Mesodermal cell (in vitro differentiated cells): Measurements from ENCODE around the gene PUS7. TPM values are rescaled to one million over a fixed set of nuclear protein-coding genes. Genes with fewer than 3 reads are reported as not detected.
A peak's percentile ranks its signal among the peaks of the same experiment; 100 is the strongest.

Experiments used
- H3K27ac ChIP-seq: 2 replicates; pipeline ENCODE4 v1.7.0; 2013; ENCODE audit warnings: mild to moderate bottlenecking, low read depth, low read length, moderate library complexity; ENCODE audit not compliant: severe bottlenecking
- H3K36me3 ChIP-seq: 2 replicates; pipeline ENCODE4 v1.7.1; 2013; ENCODE audit warnings: mild to moderate bottlenecking, low read length, moderate library complexity; ENCODE audit not compliant: control insufficient read depth, insufficient read depth
- H3K4me1 ChIP-seq: one replicate; pipeline ENCODE4 v1.7.1; 2013; ENCODE audit warnings: mild to moderate bottlenecking, low read length; ENCODE audit not compliant: insufficient read depth, control insufficient read depth, poor library complexity, severe bottlenecking
- H3K4me3 ChIP-seq: 2 replicates; pipeline ENCODE4 v1.7.0; 2013; ENCODE audit warnings: low read length, control low read depth, mild to moderate bottlenecking; ENCODE audit not compliant: insufficient read depth, poor library complexity, severe bottlenecking; ENCODE audit errors: extremely low read depth
- H3K9me3 ChIP-seq: 2 replicates; pipeline ENCODE4 v1.7.1; 2013; ENCODE audit warnings: mild to moderate bottlenecking, low read length, moderate library complexity; ENCODE audit not compliant: control insufficient read depth
- WGBS, 2 experiments: methylation state at CpG; one replicate each; pipeline ENCODE4 v1.1.5; 2013; ENCODE audit warnings: missing lambda C conversion rate in 2 of 2; ENCODE audit not compliant: insufficient coverage in 2 of 2; 5-methylcytosine and 5-hydroxymethylcytosine counted together
- polyA plus RNA-seq, 2 experiments: library from polyadenylated mRNA; stranded (reverse); fragments of 50-300 nt; gene quantifications; one replicate each; pipeline ENCODE4 v1.2.3, GENCODE V29; 2013

The PUS7 gene, protein sequence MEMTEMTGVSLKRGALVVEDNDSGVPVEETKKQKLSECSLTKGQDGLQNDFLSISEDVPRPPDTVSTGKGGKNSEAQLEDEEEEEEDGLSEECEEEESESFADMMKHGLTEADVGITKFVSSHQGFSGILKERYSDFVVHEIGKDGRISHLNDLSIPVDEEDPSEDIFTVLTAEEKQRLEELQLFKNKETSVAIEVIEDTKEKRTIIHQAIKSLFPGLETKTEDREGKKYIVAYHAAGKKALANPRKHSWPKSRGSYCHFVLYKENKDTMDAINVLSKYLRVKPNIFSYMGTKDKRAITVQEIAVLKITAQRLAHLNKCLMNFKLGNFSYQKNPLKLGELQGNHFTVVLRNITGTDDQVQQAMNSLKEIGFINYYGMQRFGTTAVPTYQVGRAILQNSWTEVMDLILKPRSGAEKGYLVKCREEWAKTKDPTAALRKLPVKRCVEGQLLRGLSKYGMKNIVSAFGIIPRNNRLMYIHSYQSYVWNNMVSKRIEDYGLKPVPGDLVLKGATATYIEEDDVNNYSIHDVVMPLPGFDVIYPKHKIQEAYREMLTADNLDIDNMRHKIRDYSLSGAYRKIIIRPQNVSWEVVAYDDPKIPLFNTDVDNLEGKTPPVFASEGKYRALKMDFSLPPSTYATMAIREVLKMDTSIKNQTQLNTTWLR
- 15.3 TPM for polyA plus RNA-seq (2013, experiment 1 of 2)
- polyA plus RNA-seq (2013, experiment 2 of 2): 15.9 TPM

DNA sequence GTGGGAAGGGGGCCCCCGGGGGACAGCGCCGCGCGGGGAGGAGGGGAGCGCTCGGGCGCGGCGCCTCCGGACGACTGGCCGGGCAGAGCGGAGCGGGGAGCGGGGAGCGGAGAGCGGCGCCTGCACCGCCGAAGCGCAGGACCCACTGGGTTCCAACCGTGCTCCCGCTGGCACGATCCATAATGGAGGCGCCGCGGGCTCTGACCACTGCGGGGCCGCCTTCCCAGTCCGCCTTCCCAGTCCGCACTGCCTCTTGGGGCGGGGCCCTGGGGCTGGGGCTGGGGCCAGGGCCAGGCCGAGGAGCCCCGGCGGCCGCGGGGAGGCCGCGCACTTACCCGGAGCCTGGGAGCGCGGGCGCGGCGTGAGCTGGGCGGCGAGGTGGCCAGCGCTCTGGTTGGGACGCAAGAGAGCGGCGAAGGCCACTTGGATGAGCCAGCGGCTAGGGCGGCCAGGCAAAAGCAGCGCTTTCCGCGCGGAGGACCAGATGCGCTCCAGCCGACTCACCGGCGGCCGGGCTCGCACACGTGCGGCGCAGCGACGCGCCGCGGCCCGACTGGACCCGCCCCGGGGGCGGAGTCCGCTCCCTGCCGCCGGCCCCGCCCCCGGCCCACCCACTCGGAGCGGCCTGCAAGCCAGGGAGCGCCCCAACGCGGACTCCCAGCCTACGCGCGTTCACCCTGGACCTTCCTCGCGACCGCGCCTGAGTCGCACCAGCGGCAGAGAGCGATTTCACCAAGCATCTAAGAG, at the start of gene PUS7:
Gene PUS7, minus strand, starts transcription at position 555 of the 747 bp plus-strand sequence. CDS start 13,759 bp downstream, outside the sequence.
- peak within 1 kb of the TSS; percentile 89 for H3K27ac ChIP-seq
- peak within 1 kb of the TSS; percentile 82 for H3K4me3 ChIP-seq
- WGBS, 2 experiments: 0% methylated on average over 72 to 76 of the region's 96 CpGs

DNA sequence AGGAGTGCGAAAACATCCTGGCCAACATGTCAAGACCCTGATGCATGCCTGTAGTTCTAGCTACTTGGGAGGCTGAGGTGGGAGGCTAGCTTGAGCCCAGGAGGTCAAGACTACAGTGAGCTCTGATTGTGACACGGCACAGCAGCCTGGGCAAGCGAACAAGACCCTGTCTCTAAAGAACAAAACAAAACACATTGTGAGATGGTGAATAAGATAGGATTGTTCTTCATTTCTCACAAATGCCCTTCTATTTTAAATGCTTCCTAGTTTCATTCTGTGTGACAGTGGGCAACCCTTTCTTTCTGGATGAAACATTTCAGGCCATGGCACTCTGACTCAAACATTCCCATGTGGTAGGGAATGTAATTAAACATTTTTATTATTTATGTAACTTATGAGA, 45.8 kb upstream of the PUS7 start:
- Histone ChIP-seq H3K4me3 (no peak overlapping the region), H3K36me3 (peaks cover 62% of the 10 kb centered on the region), H3K27ac (no peak overlapping the region), H3K4me1 (no peaks in the 10 kb centered on the region), H3K9me3 (no peaks in the 10 kb centered on the region)
- WGBS, 2 experiments: 89 to 92% methylated on average over 1 of the region's 3 CpGs

More for the DNA sequence above, at the start of gene PUS7:
- Histone ChIP-seq H3K36me3 (peaks cover 22% of the 10 kb centered on the region), H3K9me3 (no peaks in the 10 kb centered on the region), H3K4me1 (peaks cover 6% of the 10 kb centered on the region)

DNA sequence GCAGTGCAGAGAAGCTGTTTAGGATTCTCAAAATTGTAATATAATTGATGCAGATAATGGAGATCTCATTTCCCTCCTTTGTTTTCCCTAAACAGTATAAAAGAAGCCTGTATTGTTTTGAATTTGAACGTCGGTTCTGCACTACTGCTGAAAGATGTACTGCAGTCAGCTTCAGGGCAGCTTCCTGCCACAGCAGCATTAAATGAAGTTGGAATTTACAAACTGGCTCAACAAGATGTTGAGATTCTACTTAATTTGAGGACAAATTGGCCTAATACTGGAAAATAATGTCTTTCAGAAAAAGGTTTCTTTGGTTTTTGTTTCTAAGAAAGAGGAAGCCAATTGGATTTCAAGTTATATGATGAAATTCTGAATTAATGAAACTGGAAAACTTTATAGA, 45.0 kb upstream of the PUS7 start:
- Histone ChIP-seq H3K4me3 (no peak overlapping the region), H3K4me1 (no peaks in the 10 kb centered on the region), H3K36me3 (peaks cover 66% of the 10 kb centered on the region), H3K9me3 (no peaks in the 10 kb centered on the region), H3K27ac (no peak overlapping the region)
- 100% methylated on average over 2 of the region's 2 CpGs; no CpG with 5 or more reads in 1 of the 2 experiments for WGBS, 2 experiments

DNA sequence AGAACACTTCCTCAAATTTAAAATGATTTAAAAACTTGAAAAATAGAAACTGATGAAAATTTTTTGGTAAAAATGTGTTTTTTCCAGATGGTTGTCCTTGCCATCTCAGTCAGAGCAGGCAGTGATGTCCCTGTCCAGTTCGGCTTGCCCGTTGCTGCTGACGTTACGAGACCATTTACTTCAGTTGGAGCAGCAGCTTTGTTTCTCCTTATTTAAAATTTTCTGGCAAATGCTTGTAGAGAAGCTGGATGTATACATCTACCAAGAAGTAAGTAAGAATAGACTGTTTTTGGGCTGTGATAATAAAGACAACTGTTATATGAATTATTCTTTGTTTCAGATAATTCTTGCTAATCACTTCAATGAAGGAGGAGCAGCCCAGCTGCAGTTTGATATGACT, 43.1 kb upstream of the PUS7 start:
- H3K4me1 ChIP-seq: no peaks in the 10 kb centered on the region
- H3K27ac ChIP-seq: no peak overlapping the region
- H3K9me3 ChIP-seq: no peaks in the 10 kb centered on the region
- 94 to 100% methylated on average over 4 of the region's 4 CpGs for WGBS, 2 experiments
- peaks cover 69% of the 10 kb centered on the region for H3K36me3 ChIP-seq
- no peak overlapping the region for H3K4me3 ChIP-seq

DNA sequence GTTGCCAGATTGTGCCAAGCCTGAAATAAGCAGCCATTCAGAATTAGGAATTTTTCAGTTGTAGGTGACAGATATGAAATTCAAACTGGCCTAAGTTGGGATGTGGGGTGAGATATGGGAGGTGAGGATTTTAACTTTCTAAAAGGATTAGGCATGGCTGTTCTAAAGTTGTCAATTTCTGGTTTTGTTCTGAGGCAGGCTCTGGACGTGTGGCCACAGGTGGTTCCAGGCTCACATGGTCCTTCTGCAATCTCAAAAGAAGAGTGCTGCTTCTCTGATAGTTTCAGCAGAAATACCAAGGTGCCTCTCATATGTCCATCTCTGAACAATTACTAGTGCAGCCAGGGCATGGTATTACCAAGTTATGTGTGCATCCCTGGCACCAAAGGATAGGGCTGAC, 37.9 kb upstream of the PUS7 start:
- WGBS, 2 experiments: 75 to 93% methylated on average over 1 of the region's 1 CpG

DNA sequence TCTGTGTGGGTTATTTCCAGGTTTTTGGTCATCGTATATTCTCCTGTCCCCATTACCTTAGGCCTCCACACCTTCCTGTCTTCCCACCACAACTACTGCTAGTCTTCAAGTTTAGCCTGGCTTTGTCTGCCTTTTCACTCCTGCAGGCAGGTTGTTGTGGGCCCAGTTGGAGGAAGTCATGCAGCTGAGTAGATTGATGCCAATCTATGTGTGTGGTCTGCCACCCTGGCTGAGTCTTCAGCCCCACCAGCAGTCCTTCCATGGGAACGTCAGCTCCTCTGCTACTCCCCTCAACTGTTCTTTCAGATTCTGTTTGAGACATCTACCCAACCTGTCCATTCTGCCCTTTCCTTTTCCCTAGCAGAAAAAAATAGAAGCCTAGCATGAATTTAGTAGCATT, 16.3 kb upstream of the PUS7 start:
- Histone ChIP-seq H3K4me3 (no peak overlapping the region), H3K36me3 (peaks cover 89% of the 10 kb centered on the region), H3K4me1 (peaks cover 3% of the 10 kb centered on the region), H3K27ac (no peak overlapping the region), H3K9me3 (no peaks in the 10 kb centered on the region)
- 88 to 100% methylated on average over 1 of the region's 2 CpGs for WGBS, 2 experiments

More for the DNA sequence above, 37.9 kb upstream of the PUS7 start:
- H3K36me3 ChIP-seq: peaks cover 76% of the 10 kb centered on the region
- H3K4me1 ChIP-seq: no peaks in the 10 kb centered on the region
- no peak overlapping the region for H3K4me3 ChIP-seq
- no peaks in the 10 kb centered on the region for H3K9me3 ChIP-seq
- no peak overlapping the region for H3K27ac ChIP-seq

DNA sequence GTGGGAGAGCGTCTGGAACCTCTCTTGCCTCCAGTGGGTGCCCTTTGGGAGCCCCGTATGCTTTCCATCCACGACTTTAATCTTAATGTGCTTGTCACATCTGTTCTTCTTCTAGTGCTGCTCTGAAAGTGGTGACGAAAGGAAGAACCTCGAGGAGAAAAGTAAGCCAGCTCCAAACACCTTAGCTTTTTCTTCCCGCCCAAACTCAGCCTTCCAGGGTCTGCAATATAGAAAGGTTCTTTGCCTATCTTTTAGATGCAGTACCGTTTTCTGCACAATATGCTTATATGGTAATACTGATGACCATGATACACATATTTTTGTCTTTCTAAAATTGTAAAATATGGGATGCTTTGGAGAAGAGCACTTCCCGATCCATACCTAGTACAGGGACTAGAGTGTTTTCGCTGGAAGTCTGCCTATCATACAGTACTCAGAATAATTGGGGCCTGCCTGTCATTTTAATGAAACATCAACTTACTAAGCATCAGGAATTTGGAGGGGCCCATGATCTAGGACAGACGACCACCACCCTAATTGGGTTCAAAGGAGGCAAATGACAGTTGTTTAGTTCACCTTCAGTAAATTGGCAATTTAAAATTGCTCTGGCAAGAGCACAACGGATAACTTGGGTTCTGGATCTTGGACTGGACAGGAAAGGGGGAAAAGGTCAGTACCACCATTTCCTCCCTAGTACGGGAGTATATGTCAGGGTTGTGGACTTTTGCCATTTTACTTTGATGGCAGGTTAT, 10.8 kb upstream of the PUS7 start:
- 42 to 64% methylated on average over 3 to 7 of the region's 12 CpGs for WGBS, 2 experiments
- peaks cover 41% of the 10 kb centered on the region for H3K36me3 ChIP-seq
- no peaks in the 10 kb centered on the region for H3K9me3 ChIP-seq
- H3K27ac ChIP-seq: no peak overlapping the region
- peak overlapping the region; percentile 98 for H3K4me3 ChIP-seq
- H3K4me1 ChIP-seq: peaks cover 7% of the 10 kb centered on the region

DNA sequence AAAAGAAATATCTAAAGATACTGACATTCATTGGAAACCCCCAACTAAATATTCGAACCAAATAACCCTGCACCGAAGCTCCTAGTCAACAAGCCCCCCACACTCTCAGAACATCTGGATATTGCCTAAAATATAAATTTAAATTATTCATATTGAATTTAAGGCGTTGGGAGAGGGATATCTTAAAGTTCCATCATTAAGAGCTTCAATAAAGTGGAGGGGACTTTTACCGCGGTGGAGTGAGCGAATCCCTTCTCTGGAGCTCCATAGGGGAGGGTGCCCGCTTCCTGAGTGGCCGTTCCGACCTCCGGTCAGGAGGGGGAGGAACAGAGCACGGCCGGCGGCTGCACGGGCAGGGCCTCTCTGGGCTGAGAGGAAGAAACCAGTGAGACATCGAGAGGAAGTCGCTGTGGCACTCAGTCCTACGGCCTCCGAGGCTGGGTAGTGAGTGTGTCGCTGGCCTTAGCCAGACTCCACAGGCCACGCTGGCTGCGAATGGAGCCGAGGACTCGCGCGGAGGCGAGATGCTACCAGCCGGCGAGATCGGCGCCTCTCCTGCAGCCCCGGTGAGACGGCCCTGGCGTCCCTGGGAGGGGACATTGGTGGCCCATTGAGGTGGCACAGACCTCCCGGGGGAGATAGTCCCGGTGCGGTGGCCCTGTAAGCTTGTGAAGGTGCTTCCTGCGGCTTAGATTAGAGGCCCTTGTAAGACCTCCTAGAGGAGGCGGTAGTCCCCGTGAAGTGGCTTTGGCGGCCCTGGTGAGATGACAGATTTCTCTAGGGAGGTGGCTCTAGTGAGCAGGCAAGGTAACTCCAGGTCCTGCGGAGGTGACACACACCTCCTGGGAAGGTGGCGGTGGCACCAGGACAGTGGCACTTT, 10.0 kb upstream of the PUS7 start, which contains the start of gene RINT1:
Gene RINT1, plus strand, starts transcription at position 410 of the 880 bp plus-strand sequence. Its CDS starts 115 bp downstream, at position 525.
- 0 to 3% methylated on average over 23 to 37 of the region's 42 CpGs for WGBS, 2 experiments
- peaks cover 33% of the 10 kb centered on the region for H3K36me3 ChIP-seq
- no peaks in the 10 kb centered on the region for H3K9me3 ChIP-seq
- H3K27ac ChIP-seq: peak within 1 kb of the TSS; percentile 84
- H3K4me3 ChIP-seq: peak within 1 kb of the TSS; percentile 98
- H3K4me1 ChIP-seq: peaks cover 7% of the 10 kb centered on the region

DNA sequence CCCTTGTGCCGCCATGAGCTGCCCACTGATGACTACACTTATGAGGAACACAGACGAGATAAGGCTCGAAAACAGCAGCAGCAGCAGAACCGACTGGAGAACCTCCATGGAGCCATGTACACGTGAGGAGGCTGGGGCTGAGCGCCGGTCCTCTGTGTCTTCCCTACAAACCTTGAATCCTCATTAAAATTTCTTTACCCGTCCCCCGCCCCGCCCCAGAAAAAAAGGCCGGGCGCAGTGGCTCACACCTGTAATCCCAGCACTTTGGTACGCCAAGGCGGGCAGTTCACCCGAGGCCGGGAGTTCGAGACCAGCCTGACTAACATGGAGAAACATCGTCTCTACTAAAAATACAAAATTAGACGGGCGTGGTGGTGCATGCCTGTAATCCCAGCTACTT, 8.5 kb upstream of the PUS7 start:
- Histone ChIP-seq H3K4me1 (peaks cover 7% of the 10 kb centered on the region), H3K36me3 (peaks cover 21% of the 10 kb centered on the region), H3K4me3 (no peak overlapping the region), H3K27ac (no peak overlapping the region), H3K9me3 (no peaks in the 10 kb centered on the region)
- 88 to 94% methylated on average over 18 to 20 of the region's 20 CpGs for WGBS, 2 experiments
